SK-MEL-5 (cell line): Measurements from ENCODE around the gene CCN2. TPM values are rescaled to one million over a fixed set of nuclear protein-coding genes. Genes with fewer than 3 reads are reported as not detected.

Experiments
- DNase-seq: peaks from one replicate; pipeline ENCODE4 v3.0.0-alpha.2; 2016; ENCODE audit warnings: low read depth, low spot score
- in situ Hi-C: cut with HindIII; loops from 2 replicates; pipeline ENCODE4 v1.10.0; 2016; ENCODE audit warnings: low sequenced_read_pairs, high pct_unique_total_duplicates, low pct_unique_long_range_greater_than_20kb
- polyA plus RNA-seq, 2 experiments: library from polyadenylated mRNA; depleted of rRNA; stranded (reverse); fragments of >200 nt; gene quantifications; 2 replicates each; pipeline ENCODE4 v1.2.3, GENCODE V29; 2015
- total RNA-seq: library from RNA; depleted of rRNA; stranded (reverse); fragments of >200 nt; shearing (Covaris generic); gene quantifications from 2 replicates; pipeline ENCODE4 v1.2.3, GENCODE V29; 2014; rRNA removed

Gene CCN2
- 1.8 and 3.1 TPM in 2 replicates for total RNA-seq
- polyA plus RNA-seq (2015; cell fraction: cytosol; rRNA removed) = 17.6 and 20.3 TPM in 2 replicates
- 11.6 and 12.4 TPM in 2 replicates for polyA plus RNA-seq (2015; cell fraction: nucleus; rRNA removed)

- peak; percentile 75 for DNase-seq
- in situ Hi-C loops = no loop called here
Measured at GRCh38 chr6:131950767-131951575, at the start of gene CCN2. Gene CCN2 (minus strand): TSS chr6:131951372. CDS start chr6:131951172, 200 bp downstream.

GRCh38 chr6:132000296-132000695 lies 49.1 kb upstream of the CCN2 start:
- no peak for DNase-seq
- in situ Hi-C loops = no loop called here

GRCh38 chr6:131999545-132000146 lies 48.5 kb upstream of the CCN2 start:
- in situ Hi-C loops = no loop called here
- DNase-seq = no peak

DNA sequence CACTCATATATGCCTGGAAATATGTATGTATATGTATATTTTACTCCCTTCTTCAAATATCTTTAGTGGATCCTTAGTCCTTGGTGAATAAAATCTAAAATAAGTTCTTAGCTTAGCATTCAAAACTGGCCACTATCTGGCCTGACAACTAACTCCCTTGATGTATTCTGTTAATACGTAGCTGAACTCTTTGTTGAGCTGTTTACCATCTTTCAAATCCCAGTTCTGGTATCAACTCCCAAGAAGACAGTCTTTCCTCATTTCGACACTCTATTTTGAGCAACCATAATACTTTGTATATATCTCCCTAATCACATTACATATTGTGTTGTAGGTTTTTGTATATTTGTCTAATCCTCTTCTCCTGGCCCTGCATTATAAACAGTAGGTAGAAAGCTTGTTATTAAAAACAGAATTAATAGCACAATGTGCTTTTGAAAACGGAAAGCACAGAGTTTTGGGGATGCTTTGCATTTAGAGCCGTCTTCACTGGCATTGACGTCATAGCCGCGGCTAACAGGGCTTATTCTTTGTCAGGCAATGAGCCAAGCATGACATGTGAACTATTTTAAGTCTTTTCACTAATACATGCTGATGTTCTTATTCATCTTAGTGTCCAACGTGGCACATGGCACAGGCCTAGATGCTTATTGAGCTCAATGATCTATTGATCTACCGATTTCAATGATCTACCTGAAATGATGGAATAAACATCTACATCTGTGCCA lies 47.2 kb upstream of the CCN2 start:
- in situ Hi-C loops = no loop called here
- DNase-seq = peak; percentile 46

DNA sequence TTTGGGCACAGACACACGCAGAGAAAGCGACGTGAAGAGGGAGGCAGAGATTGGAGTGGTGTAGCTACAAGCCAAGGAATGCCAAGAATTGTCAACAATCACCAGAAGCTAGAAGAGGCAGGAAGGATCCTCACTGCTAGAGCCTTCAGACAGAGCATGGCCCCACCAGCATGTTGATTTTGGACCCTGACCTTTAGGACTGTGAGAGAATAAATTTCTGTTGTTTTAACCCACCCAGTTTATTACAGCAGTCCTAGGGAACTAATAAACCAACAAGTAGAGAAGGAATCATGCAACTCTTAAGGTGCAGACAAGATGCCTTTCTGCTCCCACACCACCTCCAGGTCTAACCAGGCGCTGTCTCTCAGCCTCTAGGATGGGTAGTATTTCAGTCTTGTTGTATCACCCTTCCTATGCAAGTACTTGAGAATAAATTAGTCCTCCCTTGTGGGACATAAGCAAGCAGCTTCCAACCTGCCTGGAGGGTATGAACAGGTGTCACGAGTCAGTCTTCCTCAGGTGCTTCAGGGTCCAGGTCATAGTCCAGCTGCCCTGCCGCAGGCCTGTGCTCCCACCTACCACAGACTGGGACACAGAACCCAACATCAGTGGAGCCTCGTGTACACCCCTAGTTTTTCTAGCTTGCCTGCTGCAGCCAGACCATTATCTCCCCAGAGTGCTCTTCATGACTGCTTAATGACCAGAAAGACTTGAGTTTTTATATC lies 46.4 kb upstream of the CCN2 start:
- in situ Hi-C loops = no loop called here
- DNase-seq = no peak

- in situ Hi-C loops = no loop called here
- no peak for DNase-seq
Measured at GRCh38 chr6:131995917-131996316, 44.7 kb upstream of the CCN2 start.

DNA sequence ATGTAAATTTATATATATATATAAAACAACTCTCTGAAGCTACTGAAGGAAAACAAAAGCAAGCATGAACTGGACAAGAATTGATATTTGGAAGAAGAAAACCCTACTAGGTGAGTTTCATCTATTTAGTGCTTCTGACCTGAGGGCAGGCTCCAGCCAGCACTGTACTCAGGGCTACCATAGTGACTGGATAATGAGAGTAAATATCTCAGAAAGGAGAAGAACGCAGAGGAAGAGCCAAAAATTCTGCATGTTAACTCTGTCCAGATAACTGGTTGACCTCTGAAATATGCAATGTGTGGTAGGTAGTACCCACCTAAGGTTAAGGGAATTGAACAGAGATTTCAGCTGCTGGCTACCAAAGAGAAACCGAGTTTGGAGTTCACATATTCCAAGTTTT lies 41.4 kb upstream of the CCN2 start:
- no peak for DNase-seq
- in situ Hi-C loops = no loop called here

- DNase-seq = no peak
- in situ Hi-C loops = no loop called here
Measured at GRCh38 chr6:131989036-131989435, 37.9 kb upstream of the CCN2 start.

- no peak for DNase-seq
- in situ Hi-C loops = no loop called here
Measured at GRCh38 chr6:131982740-131983259, 31.6 kb upstream of the CCN2 start.

- in situ Hi-C loops = no loop called here
- DNase-seq = no peak
Measured at GRCh38 chr6:131981624-131981978, 30.4 kb upstream of the CCN2 start.

DNA sequence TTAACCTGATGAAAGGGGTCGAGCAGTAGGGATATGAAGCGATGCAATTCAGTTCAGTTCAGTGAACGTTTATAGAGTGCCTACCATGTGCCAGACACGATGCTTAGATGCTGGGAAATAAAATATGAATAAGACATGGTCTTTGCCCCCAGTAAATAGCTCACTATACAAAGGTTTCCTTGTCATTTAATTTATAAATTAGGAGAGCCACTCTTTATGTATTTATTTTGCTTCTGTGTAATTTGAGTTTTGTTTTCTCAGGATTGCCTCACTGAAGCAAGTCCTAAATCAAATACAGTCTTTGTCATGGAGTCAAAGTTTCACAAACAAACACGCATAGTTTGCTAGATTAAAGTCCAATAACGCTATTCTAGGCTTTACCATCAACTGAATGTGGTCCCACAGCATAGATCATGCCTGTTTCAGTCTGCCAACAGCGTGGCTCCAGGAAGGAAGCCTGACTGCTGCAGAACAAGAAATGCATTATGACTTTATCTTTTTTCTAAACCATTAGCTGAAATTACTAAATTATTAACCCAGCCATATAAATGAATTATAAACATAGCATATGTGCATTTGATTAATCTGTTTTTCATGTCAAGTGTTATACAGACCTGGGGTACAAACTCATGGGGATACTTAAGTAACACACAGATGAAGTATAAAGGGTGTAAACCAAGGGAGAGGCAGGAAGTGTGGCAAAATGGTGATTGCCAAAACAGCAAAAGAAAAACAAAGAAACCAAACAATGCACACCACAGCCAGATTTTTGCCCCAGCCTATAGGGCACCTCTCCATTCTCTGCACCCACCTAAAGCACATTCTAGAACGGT lies 29.8 kb upstream of the CCN2 start:
- DNase-seq = peak; percentile 75
- in situ Hi-C loops = no loop called here

DNA sequence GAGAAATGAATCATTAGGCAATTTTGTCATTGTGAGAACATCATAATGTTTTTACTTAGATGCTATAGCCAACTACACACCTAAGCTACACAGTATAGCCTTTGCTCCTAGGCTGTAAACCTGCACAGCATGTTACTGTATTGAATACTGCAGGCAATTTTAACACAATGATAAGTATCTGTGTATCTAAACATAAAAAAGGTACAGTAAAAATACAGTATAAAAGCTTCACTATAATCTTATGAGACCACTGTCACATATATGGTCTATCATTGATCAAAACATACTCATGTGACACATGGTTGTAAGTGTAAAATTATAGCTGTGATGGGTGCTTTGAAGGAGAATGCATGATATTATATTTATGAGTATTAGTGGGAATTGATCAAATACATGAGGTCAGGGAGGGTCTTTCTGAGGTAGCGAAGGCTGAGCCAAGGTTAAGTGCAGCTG lies 29.2 kb upstream of the CCN2 start:
- in situ Hi-C loops = no loop called here
- DNase-seq = no peak

DNA sequence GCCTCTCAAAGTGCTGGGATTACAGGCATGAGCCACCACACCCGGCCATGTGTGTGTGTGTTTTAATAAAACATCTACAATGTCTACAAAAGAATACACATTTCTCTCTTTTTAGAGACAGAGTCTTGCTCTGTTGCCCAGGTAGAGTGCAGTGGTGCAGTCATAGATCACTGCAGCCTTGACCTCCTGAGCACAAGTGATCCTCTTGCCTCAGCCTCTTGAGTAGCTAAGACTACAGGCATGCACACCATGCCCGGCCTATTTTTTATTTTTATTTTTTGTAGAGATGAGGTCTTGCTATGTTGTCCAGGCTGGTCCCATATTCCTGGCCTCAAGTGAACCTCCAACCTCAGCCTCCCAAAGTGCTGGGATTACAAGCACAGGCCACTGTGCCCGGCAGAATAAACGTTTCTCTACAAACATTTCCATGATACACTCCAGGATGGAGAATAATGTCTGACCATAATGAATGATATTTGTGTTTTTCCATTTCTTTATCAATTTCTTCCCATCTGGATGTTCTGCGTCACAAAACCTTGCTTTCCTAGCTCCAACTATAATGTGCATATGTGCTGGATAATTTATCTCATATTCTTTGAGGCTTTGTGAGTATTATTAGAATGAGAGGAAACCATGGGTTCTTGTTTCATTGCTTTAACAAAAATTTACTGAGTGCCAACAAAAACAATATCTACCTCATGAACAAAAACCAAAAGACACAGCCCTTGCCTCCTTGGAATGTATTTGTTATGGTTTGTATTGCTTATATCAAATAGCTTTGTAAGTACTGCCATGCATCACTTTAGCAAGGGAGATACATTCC lies 28.6 kb upstream of the CCN2 start:
- no peak for DNase-seq
- in situ Hi-C loops = no loop called here

DNA sequence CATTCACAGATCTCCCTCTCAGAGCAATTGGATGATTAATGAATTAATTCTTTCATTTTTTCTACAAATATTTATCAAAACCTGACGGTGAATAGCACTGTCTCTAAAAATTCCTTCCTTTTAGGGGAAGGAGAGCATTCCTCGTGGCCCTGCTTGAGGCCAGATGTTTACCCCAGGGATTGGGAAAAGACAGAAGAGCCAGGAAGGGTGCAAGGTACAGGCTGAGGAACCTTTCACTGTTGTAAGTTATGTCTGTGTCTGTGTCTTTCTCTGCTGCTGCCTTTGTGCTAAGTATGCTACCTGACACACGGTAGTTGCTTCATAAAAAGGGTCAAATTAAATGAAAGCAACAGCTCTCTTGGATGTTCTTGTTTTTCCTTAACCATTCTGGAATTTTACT lies 27.4 kb upstream of the CCN2 start:
- in situ Hi-C loops = no loop called here
- no peak for DNase-seq

DNA sequence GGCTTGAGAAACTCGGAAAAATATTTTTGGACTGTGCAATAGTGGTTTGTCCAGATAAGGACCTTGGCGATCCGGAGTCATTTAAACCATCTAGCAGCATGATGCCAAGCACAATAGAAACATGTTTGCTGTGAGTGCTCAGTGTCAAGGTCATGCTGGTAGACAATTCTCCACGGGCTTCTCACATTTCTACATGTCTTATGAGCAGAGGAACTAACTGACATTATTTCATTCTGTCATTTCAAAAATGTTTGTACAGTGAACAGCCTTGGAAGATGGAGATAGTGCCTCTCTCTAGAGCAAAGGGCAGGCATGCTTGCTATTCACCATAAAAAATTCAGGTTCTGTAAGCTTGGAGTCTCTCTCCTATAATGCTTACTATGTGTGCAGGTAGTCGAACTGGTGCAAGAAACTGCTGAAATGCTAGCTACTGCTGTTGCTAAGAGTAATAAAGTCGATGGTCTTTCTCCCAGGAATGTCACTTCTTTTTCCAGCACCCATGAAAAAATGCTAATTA lies 25.4 kb upstream of the CCN2 start:
- no peak for DNase-seq
- in situ Hi-C loops = no loop called here

- in situ Hi-C loops = no loop called here
- DNase-seq = no peak
Measured at GRCh38 chr6:131972741-131973140, 21.6 kb upstream of the CCN2 start.
